HEK293 (cell line): ENCODE results near the gene CATSPER1.
A peak's percentile ranks its signal among the peaks of the same experiment; 100 is the strongest.

Experiments
- BCL11A ChIP-seq: fragments of 450-650 bp; formaldehyde crosslinking; IDR thresholded peaks from 2 replicates; pipeline ENCODE4 v1.5.1; 2016; ENCODE audit warnings: low read depth, missing biosample characterization, missing genetic modification characterization
- GFI1B ChIP-seq: fragments of 450-650 bp; formaldehyde crosslinking; IDR thresholded peaks from 2 replicates; pipeline ENCODE4 v1.5.1; 2016; ENCODE audit warnings: missing biosample characterization, missing genetic modification characterization
- GLIS2 ChIP-seq: fragments of 450-650 bp; formaldehyde crosslinking; IDR thresholded peaks from 2 replicates; pipeline ENCODE4 v1.5.1; 2016; ENCODE audit warnings: missing biosample characterization, missing genetic modification characterization
- TCF7L2 ChIP-seq: IDR thresholded peaks from 2 replicates; pipeline ENCODE4 v1.6.1; 2011; ENCODE audit warnings: low read depth, mild to moderate bottlenecking, inconsistent platforms, low read length, moderate library complexity, borderline replicate concordance
- ZNF132 ChIP-seq: fragments of 450-650 bp; formaldehyde crosslinking; IDR thresholded peaks from 2 replicates; pipeline ENCODE4 v1.5.1; 2017; ENCODE audit warnings: missing biosample characterization, missing genetic modification characterization, borderline replicate concordance
- ZNF140 ChIP-seq: fragments of 450-650 bp; formaldehyde crosslinking; IDR thresholded peaks from 2 replicates; pipeline ENCODE4 v1.5.1; 2016; ENCODE audit warnings: missing biosample characterization, missing genetic modification characterization
- ZNF16 ChIP-seq: fragments of 450-650 bp; formaldehyde crosslinking; IDR thresholded peaks from 2 replicates; pipeline ENCODE4 v1.5.1; 2016; ENCODE audit warnings: low read depth, missing biosample characterization, missing genetic modification characterization
- ZNF169 ChIP-seq: fragments of 450-650 bp; formaldehyde crosslinking; IDR thresholded peaks from 2 replicates; pipeline ENCODE4 v1.5.1; 2016; ENCODE audit warnings: missing biosample characterization, missing genetic modification characterization
- ZNF211 ChIP-seq: fragments of 450-650 bp; formaldehyde crosslinking; IDR thresholded peaks from 2 replicates; pipeline ENCODE4 v1.5.1; 2016; ENCODE audit warnings: low read depth, missing biosample characterization, missing genetic modification characterization
- ZNF248 ChIP-seq: fragments of 450-650 bp; formaldehyde crosslinking; IDR thresholded peaks from 2 replicates; pipeline ENCODE4 v1.5.1; 2017; ENCODE audit warnings: missing biosample characterization, missing genetic modification characterization
- ZNF292 ChIP-seq: fragments of 450-650 bp; formaldehyde crosslinking; IDR thresholded peaks from 2 replicates; pipeline ENCODE4 v1.5.1; 2016; ENCODE audit warnings: low read depth, missing biosample characterization, missing genetic modification characterization, borderline replicate concordance
- ZNF311 ChIP-seq: fragments of 450-650 bp; formaldehyde crosslinking; IDR thresholded peaks from 2 replicates; pipeline ENCODE4 v1.5.1; 2017; ENCODE audit warnings: missing biosample characterization, missing genetic modification characterization, borderline replicate concordance
- ZNF335 ChIP-seq: fragments of 450-650 bp; formaldehyde crosslinking; conservative IDR thresholded peaks from 2 replicates; pipeline ENCODE4 v1.5.1; 2016; ENCODE audit warnings: missing biosample characterization, missing genetic modification characterization
- ZNF548 ChIP-seq: fragments of 450-650 bp; formaldehyde crosslinking; IDR thresholded peaks from 2 replicates; pipeline ENCODE4 v1.5.1; 2016; ENCODE audit warnings: missing biosample characterization, missing genetic modification characterization
- ZNF558 ChIP-seq: fragments of 450-650 bp; formaldehyde crosslinking; IDR thresholded peaks from 2 replicates; pipeline ENCODE4 v1.5.1; 2016; ENCODE audit warnings: missing biosample characterization, missing genetic modification characterization
- ZNF623 ChIP-seq: fragments of 450-650 bp; formaldehyde crosslinking; IDR thresholded peaks from 2 replicates; pipeline ENCODE4 v1.5.1; 2016; ENCODE audit warnings: missing biosample characterization, missing genetic modification characterization
- ZNF626 ChIP-seq: fragments of 450-650 bp; sonication (Bioruptor Pico); formaldehyde crosslinking; IDR thresholded peaks from 2 replicates; pipeline ENCODE4 v1.5.1; 2018; ENCODE audit warnings: missing biosample characterization, missing genetic modification characterization, inconsistent platforms
- ZNF629 ChIP-seq: fragments of 450-650 bp; formaldehyde crosslinking; IDR thresholded peaks from 2 replicates; pipeline ENCODE4 v1.5.1; 2017; ENCODE audit warnings: missing biosample characterization, missing genetic modification characterization
- ZNF791 ChIP-seq: fragments of 450-650 bp; formaldehyde crosslinking; IDR thresholded peaks from 2 replicates; pipeline ENCODE4 v1.5.1; 2016; ENCODE audit warnings: missing biosample characterization, missing genetic modification characterization
- ZSCAN30 ChIP-seq: fragments of 450-650 bp; IDR thresholded peaks from 2 replicates; pipeline ENCODE4 v1.5.1; 2018; ENCODE audit warnings: missing biosample characterization, mild to moderate bottlenecking, missing genetic modification characterization, moderate library complexity
- TF ChIP-seq, protein P1 (sequence below): fragments of 450-650 bp; formaldehyde crosslinking; IDR thresholded peaks from 2 replicates; pipeline ENCODE4 v1.5.1; 2016; ENCODE audit warnings: missing biosample characterization, missing genetic modification characterization, borderline replicate concordance
- TF ChIP-seq, protein P2 (sequence below): fragments of 450-650 bp; formaldehyde crosslinking; IDR thresholded peaks from 2 replicates; pipeline ENCODE4 v1.5.1; 2016; ENCODE audit warnings: missing biosample characterization, missing genetic modification characterization
- TF ChIP-seq, protein P3 (sequence below): fragments of 450-650 bp; IDR thresholded peaks from 2 replicates; pipeline ENCODE4 v1.5.1; 2018; ENCODE audit warnings: missing biosample characterization, mild to moderate bottlenecking, missing genetic modification characterization
- TF ChIP-seq, protein P4 (sequence below): fragments of 450-650 bp; formaldehyde crosslinking; IDR thresholded peaks from 2 replicates; pipeline ENCODE4 v1.5.1; 2016; ENCODE audit warnings: missing biosample characterization, missing genetic modification characterization
- TF ChIP-seq, protein P5 (sequence below): IDR thresholded peaks from 2 replicates; pipeline ENCODE4 v1.6.1; 2011; ENCODE audit warnings: mild to moderate bottlenecking, low read depth, low read length, borderline replicate concordance
- TF ChIP-seq, protein P6 (sequence below): fragments of 450-650 bp; formaldehyde crosslinking; IDR thresholded peaks from 2 replicates; pipeline ENCODE4 v1.5.1; 2016; ENCODE audit warnings: missing biosample characterization, missing genetic modification characterization

CATSPER1 gene

DNA sequence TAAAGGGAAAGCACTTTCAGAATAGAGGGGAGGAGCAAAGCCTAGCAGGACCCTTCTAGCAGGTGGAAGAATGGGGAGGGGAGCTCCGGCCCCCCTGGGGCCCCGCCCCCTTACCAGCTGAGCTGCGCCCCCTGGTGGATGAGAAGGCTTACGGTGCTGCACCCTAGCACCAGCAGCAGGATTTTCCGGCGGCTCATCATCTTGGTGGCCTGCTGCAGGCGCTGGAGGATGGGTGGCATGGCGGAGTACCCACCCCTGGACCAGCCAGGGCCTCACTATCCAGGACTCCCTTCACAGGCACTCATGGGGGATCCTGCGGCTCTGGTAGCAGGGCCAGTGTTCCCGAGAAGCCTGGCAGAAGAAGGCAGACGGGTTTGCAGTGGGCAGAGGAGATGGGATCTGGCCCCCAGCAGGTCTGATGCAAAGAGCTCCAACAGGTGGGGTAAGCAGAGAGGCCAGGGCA, 18.9 kb upstream of the CATSPER1 start (continued):
- TF ChIP-seq ZNF140 (no peak), TCF7L2 (no peak), ZNF626 (tag by site-specific recombination) (no peak), BCL11A (no peak), ZNF629 (tag by site-specific recombination) (0 out of 2 replicates have a peak, but pooled peaks have one; percentile 22), GFI1B (tag by site-specific recombination) (no peak), ZNF311 (tag by site-specific recombination) (no peak), ZNF169 (no peak), ZNF292 (tag by site-specific recombination) (no peak), ZNF335 (tag by site-specific recombination) (no peak), ZNF548 (tag by site-specific recombination) (no peak), ZNF132 (no peak), ZNF211 (no peak), ZNF16 (tag by site-specific recombination) (no peak), GLIS2 (tag by site-specific recombination) (peak; percentile 71), ZNF791 (tag by site-specific recombination) (no peak), ZNF558 (tag by site-specific recombination) (no peak), ZNF248 (tag by site-specific recombination) (no peak), ZNF623 (tag by site-specific recombination) (no peak), ZSCAN30 (tag by site-specific recombination) (no peak)
- TF ChIP-seq, protein P1, sequence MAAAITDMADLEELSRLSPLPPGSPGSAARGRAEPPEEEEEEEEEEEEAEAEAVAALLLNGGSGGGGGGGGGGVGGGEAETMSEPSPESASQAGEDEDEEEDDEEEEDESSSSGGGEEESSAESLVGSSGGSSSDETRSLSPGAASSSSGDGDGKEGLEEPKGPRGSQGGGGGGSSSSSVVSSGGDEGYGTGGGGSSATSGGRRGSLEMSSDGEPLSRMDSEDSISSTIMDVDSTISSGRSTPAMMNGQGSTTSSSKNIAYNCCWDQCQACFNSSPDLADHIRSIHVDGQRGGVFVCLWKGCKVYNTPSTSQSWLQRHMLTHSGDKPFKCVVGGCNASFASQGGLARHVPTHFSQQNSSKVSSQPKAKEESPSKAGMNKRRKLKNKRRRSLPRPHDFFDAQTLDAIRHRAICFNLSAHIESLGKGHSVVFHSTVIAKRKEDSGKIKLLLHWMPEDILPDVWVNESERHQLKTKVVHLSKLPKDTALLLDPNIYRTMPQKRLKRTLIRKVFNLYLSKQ (tag by site-specific recombination) = no peak
- TF ChIP-seq, protein P2, sequence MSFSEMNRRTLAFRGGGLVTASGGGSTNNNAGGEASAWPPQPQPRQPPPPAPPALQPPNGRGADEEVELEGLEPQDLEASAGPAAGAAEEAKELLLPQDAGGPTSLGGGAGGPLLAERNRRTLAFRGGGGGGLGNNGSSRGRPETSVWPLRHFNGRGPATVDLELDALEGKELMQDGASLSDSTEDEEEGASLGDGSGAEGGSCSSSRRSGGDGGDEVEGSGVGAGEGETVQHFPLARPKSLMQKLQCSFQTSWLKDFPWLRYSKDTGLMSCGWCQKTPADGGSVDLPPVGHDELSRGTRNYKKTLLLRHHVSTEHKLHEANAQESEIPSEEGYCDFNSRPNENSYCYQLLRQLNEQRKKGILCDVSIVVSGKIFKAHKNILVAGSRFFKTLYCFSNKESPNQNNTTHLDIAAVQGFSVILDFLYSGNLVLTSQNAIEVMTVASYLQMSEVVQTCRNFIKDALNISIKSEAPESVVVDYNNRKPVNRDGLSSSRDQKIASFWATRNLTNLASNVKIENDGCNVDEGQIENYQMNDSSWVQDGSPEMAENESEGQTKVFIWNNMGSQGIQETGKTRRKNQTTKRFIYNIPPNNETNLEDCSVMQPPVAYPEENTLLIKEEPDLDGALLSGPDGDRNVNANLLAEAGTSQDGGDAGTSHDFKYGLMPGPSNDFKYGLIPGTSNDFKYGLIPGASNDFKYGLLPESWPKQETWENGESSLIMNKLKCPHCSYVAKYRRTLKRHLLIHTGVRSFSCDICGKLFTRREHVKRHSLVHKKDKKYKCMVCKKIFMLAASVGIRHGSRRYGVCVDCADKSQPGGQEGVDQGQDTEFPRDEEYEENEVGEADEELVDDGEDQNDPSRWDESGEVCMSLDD = peak; percentile 74; the same call in 1 of the 2 replicates
- TF ChIP-seq, protein P3, sequence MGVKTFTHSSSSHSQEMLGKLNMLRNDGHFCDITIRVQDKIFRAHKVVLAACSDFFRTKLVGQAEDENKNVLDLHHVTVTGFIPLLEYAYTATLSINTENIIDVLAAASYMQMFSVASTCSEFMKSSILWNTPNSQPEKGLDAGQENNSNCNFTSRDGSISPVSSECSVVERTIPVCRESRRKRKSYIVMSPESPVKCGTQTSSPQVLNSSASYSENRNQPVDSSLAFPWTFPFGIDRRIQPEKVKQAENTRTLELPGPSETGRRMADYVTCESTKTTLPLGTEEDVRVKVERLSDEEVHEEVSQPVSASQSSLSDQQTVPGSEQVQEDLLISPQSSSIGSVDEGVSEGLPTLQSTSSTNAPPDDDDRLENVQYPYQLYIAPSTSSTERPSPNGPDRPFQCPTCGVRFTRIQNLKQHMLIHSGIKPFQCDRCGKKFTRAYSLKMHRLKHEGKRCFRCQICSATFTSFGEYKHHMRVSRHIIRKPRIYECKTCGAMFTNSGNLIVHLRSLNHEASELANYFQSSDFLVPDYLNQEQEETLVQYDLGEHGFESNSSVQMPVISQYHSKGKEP = no peak
- TF ChIP-seq, protein P4, sequence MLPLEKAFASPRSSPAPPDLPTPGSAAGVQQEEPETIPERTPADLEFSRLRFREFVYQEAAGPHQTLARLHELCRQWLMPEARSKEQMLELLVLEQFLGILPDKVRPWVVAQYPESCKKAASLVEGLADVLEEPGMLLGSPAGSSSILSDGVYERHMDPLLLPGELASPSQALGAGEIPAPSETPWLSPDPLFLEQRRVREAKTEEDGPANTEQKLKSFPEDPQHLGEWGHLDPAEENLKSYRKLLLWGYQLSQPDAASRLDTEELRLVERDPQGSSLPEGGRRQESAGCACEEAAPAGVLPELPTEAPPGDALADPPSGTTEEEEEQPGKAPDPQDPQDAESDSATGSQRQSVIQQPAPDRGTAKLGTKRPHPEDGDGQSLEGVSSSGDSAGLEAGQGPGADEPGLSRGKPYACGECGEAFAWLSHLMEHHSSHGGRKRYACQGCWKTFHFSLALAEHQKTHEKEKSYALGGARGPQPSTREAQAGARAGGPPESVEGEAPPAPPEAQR (tag by site-specific recombination) = no peak
- TF ChIP-seq, protein P5, sequence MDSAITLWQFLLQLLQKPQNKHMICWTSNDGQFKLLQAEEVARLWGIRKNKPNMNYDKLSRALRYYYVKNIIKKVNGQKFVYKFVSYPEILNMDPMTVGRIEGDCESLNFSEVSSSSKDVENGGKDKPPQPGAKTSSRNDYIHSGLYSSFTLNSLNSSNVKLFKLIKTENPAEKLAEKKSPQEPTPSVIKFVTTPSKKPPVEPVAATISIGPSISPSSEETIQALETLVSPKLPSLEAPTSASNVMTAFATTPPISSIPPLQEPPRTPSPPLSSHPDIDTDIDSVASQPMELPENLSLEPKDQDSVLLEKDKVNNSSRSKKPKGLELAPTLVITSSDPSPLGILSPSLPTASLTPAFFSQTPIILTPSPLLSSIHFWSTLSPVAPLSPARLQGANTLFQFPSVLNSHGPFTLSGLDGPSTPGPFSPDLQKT = no peak
- TF ChIP-seq, protein P6, sequence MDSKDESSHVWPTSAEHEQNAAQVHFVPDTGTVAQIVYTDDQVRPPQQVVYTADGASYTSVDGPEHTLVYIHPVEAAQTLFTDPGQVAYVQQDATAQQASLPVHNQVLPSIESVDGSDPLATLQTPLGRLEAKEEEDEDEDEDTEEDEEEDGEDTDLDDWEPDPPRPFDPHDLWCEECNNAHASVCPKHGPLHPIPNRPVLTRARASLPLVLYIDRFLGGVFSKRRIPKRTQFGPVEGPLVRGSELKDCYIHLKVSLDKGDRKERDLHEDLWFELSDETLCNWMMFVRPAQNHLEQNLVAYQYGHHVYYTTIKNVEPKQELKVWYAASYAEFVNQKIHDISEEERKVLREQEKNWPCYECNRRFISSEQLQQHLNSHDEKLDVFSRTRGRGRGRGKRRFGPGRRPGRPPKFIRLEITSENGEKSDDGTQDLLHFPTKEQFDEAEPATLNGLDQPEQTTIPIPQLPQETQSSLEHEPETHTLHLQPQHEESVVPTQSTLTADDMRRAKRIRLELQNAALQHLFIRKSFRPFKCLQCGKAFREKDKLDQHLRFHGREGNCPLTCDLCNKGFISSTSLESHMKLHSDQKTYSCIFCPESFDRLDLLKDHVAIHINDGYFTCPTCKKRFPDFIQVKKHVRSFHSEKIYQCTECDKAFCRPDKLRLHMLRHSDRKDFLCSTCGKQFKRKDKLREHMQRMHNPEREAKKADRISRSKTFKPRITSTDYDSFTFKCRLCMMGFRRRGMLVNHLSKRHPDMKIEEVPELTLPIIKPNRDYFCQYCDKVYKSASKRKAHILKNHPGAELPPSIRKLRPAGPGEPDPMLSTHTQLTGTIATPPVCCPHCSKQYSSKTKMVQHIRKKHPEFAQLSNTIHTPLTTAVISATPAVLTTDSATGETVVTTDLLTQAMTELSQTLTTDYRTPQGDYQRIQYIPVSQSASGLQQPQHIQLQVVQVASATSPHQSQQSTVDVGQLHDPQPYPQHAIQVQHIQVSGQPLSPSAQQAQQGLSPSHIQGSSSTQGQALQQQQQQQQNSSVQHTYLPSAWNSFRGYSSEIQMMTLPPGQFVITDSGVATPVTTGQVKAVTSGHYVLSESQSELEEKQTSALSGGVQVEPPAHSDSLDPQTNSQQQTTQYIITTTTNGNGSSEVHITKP (tag by site-specific recombination) = no peak
- TF ChIP-seq, all 188 proteins: peak for 18
